HG03139 (cell line): Measurements from ENCODE around the gene HBA2.
"Not testable (repeated sequence)": the region's sequence is repeated elsewhere in the genome, so short reads cannot be mapped to it uniquely, and the experiment has no call there.

Experiments used
- ATAC-seq: cut with Tn5 transposase; IDR thresholded peaks from one replicate; pipeline ENCODE4 v1.9.1; 2021; ENCODE audit not compliant: unreplicated experiment

Gene HBA2

DNA sequence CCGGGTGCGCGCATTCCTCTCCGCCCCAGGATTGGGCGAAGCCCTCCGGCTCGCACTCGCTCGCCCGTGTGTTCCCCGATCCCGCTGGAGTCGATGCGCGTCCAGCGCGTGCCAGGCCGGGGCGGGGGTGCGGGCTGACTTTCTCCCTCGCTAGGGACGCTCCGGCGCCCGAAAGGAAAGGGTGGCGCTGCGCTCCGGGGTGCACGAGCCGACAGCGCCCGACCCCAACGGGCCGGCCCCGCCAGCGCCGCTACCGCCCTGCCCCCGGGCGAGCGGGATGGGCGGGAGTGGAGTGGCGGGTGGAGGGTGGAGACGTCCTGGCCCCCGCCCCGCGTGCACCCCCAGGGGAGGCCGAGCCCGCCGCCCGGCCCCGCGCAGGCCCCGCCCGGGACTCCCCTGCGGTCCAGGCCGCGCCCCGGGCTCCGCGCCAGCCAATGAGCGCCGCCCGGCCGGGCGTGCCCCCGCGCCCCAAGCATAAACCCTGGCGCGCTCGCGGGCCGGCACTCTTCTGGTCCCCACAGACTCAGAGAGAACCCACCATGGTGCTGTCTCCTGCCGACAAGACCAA lies at the start of gene HBA2:
TSS of gene HBA2 (plus strand) at position 503 of the 568 bp plus-strand sequence. CDS start at position 540, 37 bp downstream.
- ATAC-seq: not testable (repeated sequence)

GRCh38 chr16:123558-124350 lies 48.9 kb upstream of the HBA2 start:
- ATAC-seq: not testable (repeated sequence)

- no peak for ATAC-seq
Observed at GRCh38 chr16:125011-125410, 47.7 kb upstream of the HBA2 start.

DNA sequence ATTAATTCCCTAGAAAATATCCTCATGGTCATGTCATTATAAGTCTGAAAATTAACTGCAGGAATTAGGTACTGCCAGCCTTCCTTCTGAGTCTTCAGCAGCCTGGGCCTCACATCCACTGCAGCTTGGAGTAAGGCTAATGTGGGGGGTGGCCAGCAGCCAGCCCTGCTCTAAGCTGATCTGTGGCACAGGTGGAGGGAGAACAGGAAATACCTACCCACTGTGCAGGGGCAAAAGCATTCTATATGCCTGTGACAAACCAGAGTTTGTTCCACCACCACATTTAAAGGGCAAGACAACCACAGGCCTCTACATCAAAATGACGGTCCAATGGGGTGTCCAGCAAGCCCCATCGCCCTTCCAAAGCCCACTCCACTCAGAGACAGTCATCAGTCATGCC lies 43.6 kb upstream of the HBA2 start:
- ATAC-seq: no peak

- no peak for ATAC-seq
Observed at GRCh38 chr16:130533-131173, 42.0 kb upstream of the HBA2 start.

DNA sequence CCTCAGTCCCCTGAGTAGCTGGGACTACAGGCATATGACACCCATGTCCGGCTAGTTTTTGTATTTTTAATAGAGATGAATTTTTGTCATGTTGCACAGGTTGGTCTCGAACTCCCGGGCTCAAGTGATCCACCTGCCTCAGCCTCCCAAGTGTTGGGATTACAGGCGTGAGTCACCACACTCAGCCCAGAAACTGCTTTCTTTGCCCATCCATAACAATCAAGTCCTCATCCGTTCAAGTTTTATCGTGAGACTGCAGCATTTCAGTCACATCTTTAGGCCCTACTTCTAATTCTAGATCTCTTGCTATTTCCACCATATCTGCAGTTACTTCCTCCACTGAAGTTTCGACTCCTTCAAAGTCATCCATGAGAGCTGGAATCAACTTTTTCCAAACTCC lies 40.6 kb upstream of the HBA2 start:
- ATAC-seq: no peak

GRCh38 chr16:133716-134115 lies 39.0 kb upstream of the HBA2 start:
- no peak for ATAC-seq

DNA sequence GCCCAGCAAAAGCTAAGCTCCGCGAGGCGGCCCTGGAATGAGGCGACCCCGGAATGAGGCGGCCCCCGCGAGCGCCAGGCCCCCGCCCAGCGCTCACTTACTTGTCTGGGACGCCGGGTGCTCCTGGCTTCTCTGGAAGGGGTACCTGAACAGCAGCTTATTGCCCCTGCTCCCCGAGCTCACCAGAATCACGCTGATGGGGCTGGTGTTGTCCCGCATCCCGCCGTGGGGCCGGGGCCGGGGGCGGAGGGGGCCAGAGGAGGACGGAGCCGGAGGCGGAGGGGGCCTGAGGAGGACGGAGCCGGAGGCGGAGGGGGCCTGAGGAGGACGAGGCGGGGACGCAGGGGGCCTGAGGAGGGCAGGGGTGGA lies 34.6 kb upstream of the HBA2 start:
- ATAC-seq: no peak

DNA sequence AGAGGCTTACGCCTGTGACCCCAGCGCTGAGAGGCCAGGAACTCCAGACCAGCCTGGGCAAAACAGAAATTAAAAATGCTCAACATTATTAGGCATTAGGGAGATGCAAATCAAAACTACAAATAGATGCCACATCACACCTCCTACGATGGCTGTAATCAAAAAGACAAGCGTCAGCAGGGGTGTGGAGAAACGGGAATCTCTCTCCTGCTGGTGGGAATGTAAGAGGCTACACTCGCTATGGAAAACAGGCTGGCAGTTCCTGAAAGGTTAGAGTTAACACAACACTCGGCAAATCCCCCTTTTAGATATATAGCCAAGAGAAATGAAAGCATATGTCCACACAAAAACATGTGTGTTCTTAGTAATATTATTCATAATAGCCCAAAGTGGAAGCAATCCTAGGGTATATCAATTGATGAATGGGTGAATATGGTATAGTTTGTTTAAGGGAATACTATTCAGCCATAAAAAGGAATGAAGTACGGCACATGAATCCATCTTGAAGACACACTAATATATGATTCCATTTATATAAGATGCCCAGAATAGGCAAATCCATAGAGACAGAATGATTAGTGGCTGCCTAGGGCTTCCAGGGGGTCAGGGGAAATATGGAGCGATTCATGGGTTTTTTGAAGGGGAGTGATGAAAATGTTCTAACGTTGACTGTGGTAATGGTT lies 32.4 kb upstream of the HBA2 start:
- no peak for ATAC-seq

DNA sequence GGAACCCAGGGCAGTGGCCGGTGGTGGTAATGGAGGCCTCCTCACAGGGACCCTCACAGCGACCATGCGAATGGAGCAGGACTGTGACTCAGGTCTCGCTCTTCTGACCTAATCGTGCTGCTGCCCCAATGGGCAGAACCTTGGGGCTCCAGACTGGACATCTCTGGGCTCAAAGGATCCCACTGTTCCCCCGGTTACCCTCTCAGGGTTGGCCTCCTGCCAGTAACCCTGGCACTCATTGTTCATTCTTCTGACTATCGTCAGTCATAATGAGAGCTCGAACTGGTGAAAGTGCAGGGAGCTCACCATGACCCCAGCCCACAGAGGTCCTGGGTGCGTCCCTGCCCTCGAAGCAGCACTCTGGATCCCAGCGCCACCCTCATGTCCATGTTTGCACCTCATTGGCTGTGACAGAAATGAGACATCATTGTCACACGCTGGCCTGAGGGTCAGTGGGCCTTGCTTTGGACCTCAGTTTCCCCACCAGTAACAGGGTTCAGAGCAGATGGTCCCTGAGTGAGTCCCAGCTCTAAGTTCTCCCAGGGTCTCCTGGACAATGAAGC lies 30.2 kb upstream of the HBA2 start:
- no peak for ATAC-seq

DNA sequence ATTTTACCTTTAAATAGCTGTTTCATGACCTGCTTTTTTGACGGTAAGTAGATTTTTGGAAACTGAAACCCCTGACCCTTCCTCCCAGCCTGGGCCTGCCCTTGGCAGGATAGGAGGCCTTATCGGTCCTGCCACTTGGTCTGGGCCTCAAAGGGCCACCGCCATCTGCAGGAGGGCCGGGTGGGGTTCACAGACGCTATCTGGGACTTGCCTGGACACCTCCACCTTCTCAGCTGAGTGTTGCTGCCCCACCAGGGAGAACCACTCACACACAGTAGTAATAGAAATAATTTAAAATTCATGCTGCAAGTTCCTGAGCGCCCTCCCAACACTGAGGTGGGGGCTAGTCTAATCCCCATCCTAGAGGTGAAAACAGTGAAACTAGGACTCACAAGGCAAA lies 29.6 kb upstream of the HBA2 start:
- ATAC-seq: no peak

DNA sequence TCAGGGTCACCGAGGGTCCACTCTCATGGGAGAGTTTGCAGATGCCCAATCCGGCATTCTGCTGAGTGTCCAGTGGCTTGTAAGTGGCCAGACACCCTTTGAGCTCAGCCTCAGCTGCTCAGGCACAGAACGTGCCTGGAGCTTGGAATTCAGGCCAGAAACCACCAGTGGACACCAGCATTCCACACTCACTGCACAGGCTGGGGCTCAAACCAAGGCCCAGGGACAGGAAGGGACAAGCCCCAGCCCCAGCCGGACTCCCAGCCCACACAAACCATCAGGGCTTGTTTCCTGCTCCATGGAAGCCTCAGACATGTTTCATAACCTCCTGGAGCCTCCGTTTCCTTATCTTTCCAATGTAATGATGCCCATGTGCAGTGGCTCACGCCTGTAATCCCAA lies 29.2 kb upstream of the HBA2 start:
- ATAC-seq: no peak

- ATAC-seq: no peak
Observed at GRCh38 chr16:144797-145252, 27.9 kb upstream of the HBA2 start.

GRCh38 chr16:146646-147045 lies 26.0 kb upstream of the HBA2 start:
- ATAC-seq: no peak

DNA sequence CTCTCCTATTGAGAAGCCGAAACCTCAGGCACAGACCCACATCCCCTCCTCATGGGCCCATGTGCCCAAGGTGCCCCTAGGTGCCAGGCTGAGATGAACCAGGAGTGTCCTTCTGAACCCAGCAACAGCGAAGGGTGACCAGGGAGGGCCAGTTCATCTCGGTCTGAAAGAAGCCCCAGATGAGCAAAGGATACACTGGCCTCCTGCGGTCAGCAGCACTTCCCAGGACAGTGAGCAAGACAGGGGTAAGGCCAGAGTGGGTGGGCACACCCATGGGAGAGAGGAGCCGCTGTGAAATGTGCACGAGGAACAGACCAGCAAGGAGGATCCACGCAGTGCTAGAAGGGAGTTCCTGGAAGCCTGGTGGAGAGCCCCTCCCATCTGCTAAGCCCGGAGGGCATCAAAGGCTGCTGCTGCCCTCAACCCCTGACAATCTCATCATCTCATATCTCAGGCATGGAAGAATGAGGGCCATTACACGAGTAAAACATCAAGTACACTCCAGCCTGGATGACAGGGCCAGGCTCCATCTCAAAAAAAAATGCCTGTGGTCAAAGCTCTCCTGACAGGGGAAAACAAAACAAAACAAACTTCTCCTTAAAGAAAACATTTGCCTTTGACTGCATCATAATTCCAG lies 23.5 kb upstream of the HBA2 start:
- no peak for ATAC-seq

- no peak for ATAC-seq
Observed at GRCh38 chr16:152141-153128, 20.2 kb upstream of the HBA2 start, which contains the start of gene HBZ. TSS of gene HBZ (plus strand) at chr16:152644. CDS start at chr16:152910, 266 bp downstream.

- not testable (repeated sequence) for ATAC-seq
Observed at GRCh38 chr16:153129-153521, 19.6 kb upstream of the HBA2 start.

- ATAC-seq: not testable (repeated sequence)
Observed at GRCh38 chr16:153550-154216, 19.0 kb upstream of the HBA2 start.
